Mesenchymal stem cell (in vitro differentiated cells and primary cell): Measurements from ENCODE around the gene HYAL2.

ENCODE experiments used
- DNase-seq: peaks from one replicate; pipeline ENCODE4 v3.0.0-alpha.2; 2013
- H2AFZ ChIP-seq: one replicate; pipeline ENCODE4 v1.6.1; 2013; ENCODE audit warnings: low read depth, mild to moderate bottlenecking, control low read depth, inconsistent platforms, low read length, moderate library complexity
- H2AK5ac ChIP-seq: 2 replicates; pipeline ENCODE4 v1.6.1; 2013; ENCODE audit warnings: low read length, moderate library complexity, mild to moderate bottlenecking, inconsistent platforms; ENCODE audit not compliant: severe bottlenecking
- H2BK120ac ChIP-seq: one replicate; pipeline ENCODE4 v1.6.1; 2013; ENCODE audit warnings: low read depth, mild to moderate bottlenecking, inconsistent platforms, low read length, moderate library complexity
- H2BK12ac ChIP-seq, 2 experiments: one replicate each; pipeline ENCODE4 v1.6.1; 2013; ENCODE audit warnings: inconsistent platforms in 2 of 2, low read length in 2 of 2, mild to moderate bottlenecking in 2 of 2, moderate library complexity in 2 of 2, control low read depth in 1 of 2
- H2BK15ac ChIP-seq: one replicate; pipeline ENCODE4 v1.6.1; 2013; ENCODE audit warnings: mild to moderate bottlenecking, low read depth, inconsistent platforms; ENCODE audit not compliant: poor library complexity, severe bottlenecking
- H2BK5ac ChIP-seq: 2 replicates; pipeline ENCODE4 v1.6.1; 2013; ENCODE audit warnings: low read depth, mild to moderate bottlenecking, low read length, control low read depth, inconsistent platforms; ENCODE audit not compliant: poor library complexity, severe bottlenecking
- H3K14ac ChIP-seq, 2 experiments: one replicate each; pipeline ENCODE4 v1.6.1; 2013; ENCODE audit warnings: inconsistent platforms in 2 of 2, low read length in 2 of 2, control low read depth in 1 of 2, mild to moderate bottlenecking in 1 of 2, moderate library complexity in 1 of 2
- H3K18ac ChIP-seq, 2 experiments: one replicate each; pipeline ENCODE4 v1.6.1; 2013; ENCODE audit warnings: inconsistent platforms in 2 of 2, low read length in 2 of 2, control low read depth in 1 of 2, low read depth in 1 of 2, mild to moderate bottlenecking in 1 of 2
- H3K23ac ChIP-seq, 2 experiments: one replicate each; pipeline ENCODE4 v1.6.1; 2013; ENCODE audit warnings: inconsistent platforms in 2 of 2, low read length in 2 of 2, mild to moderate bottlenecking in 2 of 2, moderate library complexity in 2 of 2, control low read depth in 1 of 2
- H3K27ac ChIP-seq: 2 replicates; pipeline ENCODE4 v1.5.1; 2013; ENCODE audit warnings: mild to moderate bottlenecking, moderate library complexity, low read length, control low read depth, inconsistent platforms; ENCODE audit not compliant: poor library complexity, severe bottlenecking
- H3K27me3 ChIP-seq, 2 experiments: 2 replicates each; pipeline versions ENCODE4 v1.6.1 to v1.7.0; 2013; ENCODE audit warnings: low read length in 2 of 2, mild to moderate bottlenecking in 2 of 2, moderate library complexity in 2 of 2, control low read depth in 1 of 2, inconsistent platforms in 1 of 2; ENCODE audit not compliant: control insufficient read depth in 1 of 2, insufficient read depth in 1 of 2
- H3K36me3 ChIP-seq, 2 experiments: 2 replicates each; pipeline versions ENCODE4 v1.6.1 to v1.7.0; 2013; ENCODE audit warnings: low read length in 2 of 2, control low read depth in 1 of 2, inconsistent platforms in 1 of 2, low read depth in 1 of 2, mild to moderate bottlenecking in 1 of 2; ENCODE audit not compliant: insufficient read depth in 2 of 2, control insufficient read depth in 1 of 2
- H3K4ac ChIP-seq, 2 experiments: one replicate each; pipeline ENCODE4 v1.6.1; 2013; ENCODE audit warnings: inconsistent platforms in 2 of 2, low read length in 2 of 2, mild to moderate bottlenecking in 2 of 2, moderate library complexity in 2 of 2, control low read depth in 1 of 2, low read depth in 1 of 2
- H3K4me1 ChIP-seq: 2 replicates; pipeline ENCODE4 v1.6.1; 2013; ENCODE audit warnings: low read depth, low read length, control low read depth; ENCODE audit not compliant: control insufficient read depth, insufficient read depth
- H3K4me2 ChIP-seq: 2 replicates; pipeline ENCODE4 v1.6.1; 2013; ENCODE audit warnings: low read length, mild to moderate bottlenecking, inconsistent platforms; ENCODE audit not compliant: poor library complexity, severe bottlenecking
- H3K4me3 ChIP-seq, 2 experiments: 2 replicates each; pipeline versions ENCODE4 v1.5.1 to v1.7.0; 2013; ENCODE audit warnings: low read length in 2 of 2, mild to moderate bottlenecking in 2 of 2, control low read depth in 1 of 2, low read depth in 1 of 2; ENCODE audit not compliant: insufficient read depth in 1 of 2
- H3K79me1 ChIP-seq: replicated peaks from 2 replicates; pipeline ENCODE4 v1.6.1; 2013; ENCODE audit warnings: mild to moderate bottlenecking, control low read depth, low read length, inconsistent platforms; ENCODE audit not compliant: poor library complexity, severe bottlenecking
- H3K9ac ChIP-seq: 2 replicates; pipeline ENCODE4 v1.7.0; 2013; ENCODE audit warnings: mild to moderate bottlenecking, low read length, moderate library complexity
- H3K9me3 ChIP-seq: 2 replicates; pipeline ENCODE4 v1.7.0; 2013; ENCODE audit warnings: mild to moderate bottlenecking, low read length; ENCODE audit not compliant: control insufficient read depth
- H4K8ac ChIP-seq: one replicate; pipeline ENCODE4 v1.6.1; 2013; ENCODE audit warnings: inconsistent platforms, mild to moderate bottlenecking, low read length, moderate library complexity
- H4K91ac ChIP-seq: one replicate; pipeline ENCODE4 v1.6.1; 2013; ENCODE audit warnings: mild to moderate bottlenecking, low read length, inconsistent platforms
- WGBS: methylation state at CpG from one replicate; pipeline ENCODE4 v1.1.7; 2013; ENCODE audit warnings: mixed read lengths; 5-methylcytosine and 5-hydroxymethylcytosine counted together

The HYAL2 gene

DNA sequence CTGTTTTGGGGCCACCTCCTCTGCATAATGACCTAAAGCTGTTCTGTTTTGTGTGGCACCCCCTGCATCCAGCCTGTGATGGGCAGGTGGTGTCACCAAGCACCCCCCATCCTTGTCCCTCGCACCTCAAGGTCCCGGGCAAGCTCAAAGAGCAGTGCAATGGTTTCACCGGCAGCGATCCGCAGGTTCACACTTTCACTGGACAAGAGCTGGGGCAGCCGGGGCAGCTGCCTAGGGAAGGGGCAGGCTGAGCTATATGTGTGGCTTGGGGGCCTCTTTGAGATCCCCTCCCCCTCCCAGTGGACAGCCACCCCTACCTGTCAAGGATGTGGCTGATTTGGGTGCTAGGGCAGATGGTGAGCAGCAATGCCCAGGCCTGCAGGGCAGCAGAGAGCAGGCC, 33.4 kb downstream of the HYAL2 start:
- Histone ChIP-seq H2AFZ (no peak overlapping the region), H3K14ac (no peak overlapping the region), H3K9me3 (no peaks in the 10 kb centered on the region), H3K9ac (no peak overlapping the region), H3K4ac (no peak overlapping the region), H3K36me3 (peaks cover 45 to 48% of the 10 kb centered on the region in 2 experiments), H3K27ac (no peak overlapping the region), H3K27me3 (no peaks in the 10 kb centered on the region), H4K8ac (no peak overlapping the region), H2BK120ac (no peak overlapping the region), H3K23ac (no peak overlapping the region), H2BK5ac (no peak overlapping the region), H2BK12ac (no peak overlapping the region), H4K91ac (no peak overlapping the region), H3K79me1 (peaks cover 25% of the 10 kb centered on the region), H3K4me3 (no peak overlapping the region), H3K4me1 (peaks cover 17% of the 10 kb centered on the region), H3K18ac (no peak overlapping the region), H2BK15ac (no peak overlapping the region), H2AK5ac (no peak overlapping the region), H3K4me2 (no peak overlapping the region)
- DNase-seq = no peak
- 98% methylated on average over 6 of the region's 6 CpGs for WGBS

DNA sequence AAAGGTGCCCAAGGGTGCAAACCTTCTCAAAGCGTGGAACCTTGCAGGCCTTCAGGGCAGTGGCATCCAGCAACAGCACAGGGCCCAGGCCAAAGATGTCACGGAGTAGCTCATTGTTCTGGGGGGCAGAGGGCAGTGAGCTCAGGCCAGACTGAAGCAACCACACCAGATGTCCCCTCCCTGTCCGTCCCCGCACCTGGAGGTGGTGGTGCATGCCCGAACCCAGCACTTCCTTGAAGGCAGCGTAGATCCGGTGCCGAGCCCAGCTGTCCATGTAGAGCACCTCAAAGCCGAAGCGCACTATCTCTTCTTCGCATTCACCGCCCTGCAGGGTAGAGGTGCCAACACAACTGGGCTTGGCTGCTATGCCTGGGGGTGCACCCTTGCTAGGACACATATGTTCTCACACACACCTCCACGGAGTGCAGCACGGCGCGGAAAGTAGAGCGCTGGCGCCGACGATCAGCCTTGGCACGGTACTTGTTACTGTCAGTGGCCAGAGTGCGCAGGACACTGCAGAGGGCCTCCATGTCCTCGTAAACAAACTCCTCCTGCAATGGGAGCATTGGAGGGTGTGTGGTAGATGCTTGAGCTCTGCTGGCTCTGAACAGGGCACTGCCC, 34.0 kb downstream of the HYAL2 start:
- Histone ChIP-seq H3K4ac (no peak overlapping the region), H4K91ac (no peak overlapping the region), H3K4me3 (no peak overlapping the region), H3K27me3 (no peaks in the 10 kb centered on the region), H3K36me3 (peaks cover 45 to 48% of the 10 kb centered on the region in 2 experiments), H2AFZ (no peak overlapping the region), H3K23ac (no peak overlapping the region), H3K9me3 (no peaks in the 10 kb centered on the region), H2BK120ac (no peak overlapping the region), H3K27ac (no peak overlapping the region), H4K8ac (no peak overlapping the region), H2BK12ac (no peak overlapping the region), H3K4me1 (peaks cover 17% of the 10 kb centered on the region), H2AK5ac (no peak overlapping the region), H3K4me2 (no peak overlapping the region), H3K9ac (no peak overlapping the region), H3K79me1 (peaks cover 25% of the 10 kb centered on the region), H2BK15ac (no peak overlapping the region), H3K18ac (no peak overlapping the region), H3K14ac (no peak overlapping the region), H2BK5ac (no peak overlapping the region)
- 99% methylated on average over 23 of the region's 23 CpGs for WGBS
- DNase-seq = no peak

DNA sequence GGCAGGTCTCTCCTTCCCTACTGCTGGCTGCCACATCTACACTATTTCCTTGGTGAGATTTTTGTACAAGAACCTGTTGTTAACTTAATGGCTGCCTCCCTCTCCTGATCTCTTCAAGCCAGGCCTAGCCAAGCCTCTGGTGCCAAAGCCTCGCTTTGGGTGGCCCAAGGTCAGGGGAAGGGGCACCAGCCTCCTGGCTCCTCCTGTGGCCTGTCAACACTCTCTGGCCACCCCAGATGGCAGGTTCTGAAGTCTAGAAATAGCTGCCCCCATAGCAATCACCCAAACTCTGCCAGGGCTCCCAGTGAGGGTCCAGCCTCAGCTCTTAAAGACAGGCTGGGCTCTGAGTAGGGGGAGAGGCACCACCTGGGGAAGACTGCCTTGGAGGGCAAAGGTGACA, 35.3 kb downstream of the HYAL2 start:
- Histone ChIP-seq H2BK5ac (no peak overlapping the region), H3K79me1 (peaks cover 25% of the 10 kb centered on the region), H3K4me3 (no peak overlapping the region), H2BK12ac (no peak overlapping the region), H2AFZ (no peak overlapping the region), H3K9me3 (no peaks in the 10 kb centered on the region), H3K18ac (no peak overlapping the region), H3K4me1 (peaks cover 12% of the 10 kb centered on the region), H2AK5ac (no peak overlapping the region), H3K9ac (no peak overlapping the region), H3K14ac (no peak overlapping the region), H3K27ac (no peak overlapping the region), H3K36me3 (peaks cover 45 to 48% of the 10 kb centered on the region in 2 experiments), H3K4ac (no peak overlapping the region), H3K23ac (no peak overlapping the region), H4K91ac (no peak overlapping the region), H2BK15ac (no peak overlapping the region), H3K4me2 (no peak overlapping the region), H2BK120ac (no peak overlapping the region), H4K8ac (no peak overlapping the region), H3K27me3 (no peaks in the 10 kb centered on the region)
- DNase-seq = no peak
- WGBS = 100% methylated on average over 1 of the region's 1 CpG

DNA sequence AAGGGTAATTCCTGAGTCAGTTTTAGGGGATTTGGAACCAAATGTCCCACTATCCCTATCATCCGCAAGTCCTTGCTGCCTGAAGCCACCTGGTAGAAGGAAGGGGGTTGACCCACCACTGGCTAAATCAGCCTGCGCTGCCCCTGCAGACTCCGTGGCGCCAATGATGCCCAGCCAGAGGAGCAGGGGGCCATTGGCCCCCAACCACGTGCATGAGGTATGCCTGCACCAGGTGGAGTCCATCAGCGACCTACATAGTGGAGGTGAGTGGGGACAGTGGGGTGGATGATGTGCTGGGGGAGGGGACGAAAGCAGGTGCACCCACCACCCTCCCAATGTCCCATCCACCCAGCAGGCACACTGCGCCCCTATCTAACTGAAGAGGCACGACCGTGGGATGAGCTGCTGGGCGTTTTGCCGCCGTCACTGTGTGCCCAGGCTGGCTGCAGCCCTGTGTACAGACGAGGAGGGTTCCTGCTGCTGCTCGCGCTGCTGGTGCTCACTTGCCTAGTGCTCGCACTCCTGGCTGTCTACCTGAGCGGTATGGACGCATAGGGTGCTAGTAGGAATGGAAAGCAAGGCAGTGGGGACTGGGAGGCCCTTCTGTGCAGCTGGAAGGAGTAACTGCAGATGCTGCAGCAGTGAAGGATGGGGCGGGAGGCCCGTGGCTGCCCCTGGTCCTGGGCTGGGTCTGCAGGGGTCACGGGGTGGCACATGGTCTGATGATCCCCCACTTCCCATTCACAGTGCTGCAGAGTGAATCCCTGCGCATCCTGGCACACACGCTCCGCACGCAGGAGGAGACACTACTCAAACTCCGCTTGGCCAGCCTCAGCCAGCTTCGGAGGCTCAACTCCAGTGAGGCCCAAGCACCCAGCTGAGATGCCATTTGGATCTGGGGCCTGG, 36.0 kb downstream of the HYAL2 start:
- H3K4me3 ChIP-seq = no peak overlapping the region
- no peak for DNase-seq
- H3K9ac ChIP-seq = no peak overlapping the region
- H2AK5ac ChIP-seq = no peak overlapping the region
- H3K14ac ChIP-seq = no peak overlapping the region
- 97% methylated on average over 25 of the region's 28 CpGs for WGBS
- peaks cover 11% of the 10 kb centered on the region for H3K4me1 ChIP-seq
- H2AFZ ChIP-seq = no peak overlapping the region
- H3K27me3 ChIP-seq = no peaks in the 10 kb centered on the region
- H3K79me1 ChIP-seq = peaks cover 22% of the 10 kb centered on the region
- H3K4ac ChIP-seq = no peak overlapping the region
- no peak overlapping the region for H4K91ac ChIP-seq
- H2BK120ac ChIP-seq = no peak overlapping the region
- H3K36me3 ChIP-seq = peaks cover 45 to 48% of the 10 kb centered on the region in 2 experiments
- no peak overlapping the region for H3K27ac ChIP-seq
- H4K8ac ChIP-seq = no peak overlapping the region
- no peak overlapping the region for H2BK12ac ChIP-seq
- H3K4me2 ChIP-seq = no peak overlapping the region
- H3K18ac ChIP-seq = no peak overlapping the region
- no peak overlapping the region for H2BK15ac ChIP-seq
- no peak overlapping the region for H2BK5ac ChIP-seq
- H3K23ac ChIP-seq = no peak overlapping the region
- no peaks in the 10 kb centered on the region for H3K9me3 ChIP-seq
